A549 (cell line): ENCODE data around the gene BCO1. TPM values are rescaled to one million over a fixed set of nuclear protein-coding genes. Genes with fewer than 3 reads are reported as not detected.
A peak's percentile ranks its signal among the peaks of the same experiment; 100 is the strongest.

Experiments
- ATAC-seq, 2 experiments: fragments of 200-7000 bp in 1 of 2; fragments of >200 bp in 1 of 2; cut with Nextera tagmentation in 1 of 2; cut with Tn5 transposase in 1 of 2; 3 replicates each; pipeline versions ENCODE4 v1.8.0 to v1.9.1; 2018 to 2020; ENCODE audit warnings: mild to moderate bottlenecking in 1 of 2, moderate library complexity in 1 of 2
- CTCF ChIA-PET: fragments of 300-600 bp; sonication (Branson Sonifier 250); formaldehyde crosslinking; extraction: SDS; loops from one replicate; lab custom pipeline; 2021; ENCODE audit warnings: antibody characterized with exemption, inconsistent platforms; lab: Yijun Ruan, JAX
- POLR2A ChIA-PET: fragments of 350-600 bp; formaldehyde crosslinking; extraction: SDS; loops from one replicate; lab custom pipeline; 2021; ENCODE audit warnings: antibody characterized with exemption, inconsistent platforms; lab: Yijun Ruan, JAX
- DNase-seq, 2 experiments: peaks; one replicate each; pipeline versions ENCODE4 v3.0.0 to v3.0.0-alpha.2; 2011 to 2016; ENCODE audit warnings: low read depth in 1 of 2, low spot score in 1 of 2
- FAIRE-seq: peaks from 2 replicates; lab custom pipeline; 2011; peaks lifted over from hg19 to GRCh38; lab: Jason Lieb, UNC
- H3K27ac ChIP-seq, 2 experiments: fragments of >200 bp; sonication (Bioruptor Twin); formaldehyde crosslinking; 3 replicates each; pipeline ENCODE4 v1.5.1; 2016 to 2017
- H3K4me1 ChIP-seq: fragments of >200 bp; sonication (Bioruptor Twin); formaldehyde crosslinking; 3 replicates; pipeline ENCODE4 v1.6.1; 2016
- H3K4me2 ChIP-seq: fragments of >200 bp; sonication (Bioruptor Twin); formaldehyde crosslinking; 3 replicates; pipeline ENCODE4 v1.6.1; 2016
- H3K4me3 ChIP-seq: fragments of >200 bp; sonication (Bioruptor Twin); formaldehyde crosslinking; 3 replicates; pipeline ENCODE4 v1.5.1; 2016
- H3K9me3 ChIP-seq: fragments of >200 bp; sonication (Bioruptor Twin); formaldehyde crosslinking; 3 replicates; pipeline ENCODE4 v1.6.1; 2016
- EHMT2 ChIP-seq: fragments of 200-600 bp; sonication (generic); IDR thresholded peaks from 2 replicates; pipeline ENCODE4 v1.6.1; 2016; ENCODE audit warnings: antibody characterized with exemption, low read depth, mild to moderate bottlenecking, moderate library complexity
- ESRRA ChIP-seq: fragments of 150-350 bp; IDR thresholded peaks from 2 replicates; pipeline ENCODE4 v1.6.1; 2014; ENCODE audit warnings: mild to moderate bottlenecking, low read length, borderline replicate concordance
- HOXB13 ChIP-seq: fragments of 250-450 bp; sonication (Bioruptor Pico); IDR thresholded peaks from 2 replicates; pipeline ENCODE4 v1.5.0; 2020; ENCODE audit warnings: low read depth, mild to moderate bottlenecking, moderate library complexity
- HOXB5 ChIP-seq: fragments of 250-450 bp; sonication (Bioruptor Pico); IDR thresholded peaks from 2 replicates; pipeline ENCODE4 v1.5.0; 2020; ENCODE audit warnings: mild to moderate bottlenecking, moderate library complexity
- JUNB ChIP-seq: fragments of >200 bp; sonication (Bioruptor Twin); formaldehyde crosslinking; IDR thresholded peaks from 2 replicates; pipeline ENCODE4 v1.6.1; 2016
- MAX ChIP-seq: IDR thresholded peaks from 2 replicates; pipeline ENCODE4 v1.6.1; 2012
- MAZ ChIP-seq: fragments of 150-350 bp; IDR thresholded peaks from 2 replicates; pipeline ENCODE4 v1.6.1; 2014; ENCODE audit warnings: antibody characterized with exemption, low read depth, low read length, borderline replicate concordance
- PBX3 ChIP-seq: IDR thresholded peaks from 2 replicates; pipeline ENCODE4 v1.6.1; 2012
- SREBF2 ChIP-seq: fragments of 450-650 bp; IDR thresholded peaks from 2 replicates; pipeline ENCODE4 v1.6.1; 2014; ENCODE audit warnings: mild to moderate bottlenecking, moderate library complexity
- ZSCAN20 ChIP-seq: fragments of 250-450 bp; sonication (Bioruptor Pico); IDR thresholded peaks from 2 replicates; pipeline ENCODE4 v1.8.0; 2022; ENCODE audit warnings: mild to moderate bottlenecking, moderate library complexity
- WGBS: methylation state at CpG from one replicate; pipeline ENCODE4 v1.1.6; 2017; ENCODE audit errors: missing lambda C conversion rate; 5-methylcytosine and 5-hydroxymethylcytosine counted together
- polyA plus RNA-seq, 4 experiments: library from polyadenylated mRNA; depleted of rRNA in 3 of 4; stranded (reverse); fragments of >200 nt; fragmentation: RNase III in 1 of 4; extraction: RNeasy Plus Mini Kit Qiagen cat#74134 plus additional on column Dnase treatment in 1 of 4; gene quantifications; 2 replicates in 3 of 4; 3 replicates in 1 of 4; pipeline ENCODE4 v1.2.3, GENCODE V29; 2011 to 2017
- TF ChIP-seq, protein P1 (sequence below): fragments of 450-650 bp; IDR thresholded peaks from 2 replicates; pipeline ENCODE4 v1.6.1; 2014; ENCODE audit warnings: antibody characterized with exemption
- TF ChIP-seq, protein P2 (sequence below): fragments of 250-450 bp; sonication (Bioruptor Pico); IDR thresholded peaks from 2 replicates; pipeline ENCODE4 v1.5.0; 2020; ENCODE audit warnings: low read depth, mild to moderate bottlenecking, moderate library complexity
- TF ChIP-seq, protein P3 (sequence below): fragments of 250-450 bp; sonication (Bioruptor Pico); IDR thresholded peaks from 2 replicates; pipeline ENCODE4 v1.5.0; 2021; ENCODE audit warnings: mild to moderate bottlenecking, moderate library complexity, borderline replicate concordance

BCO1 gene
- polyA plus RNA-seq, 2 of the 4 experiments (the other 2 are of a cell fraction), result 5.0 to 6.2 TPM

GRCh38 chr16:81232740-81233367, 5.6 kb upstream of the BCO1 start:
- TF ChIP-seq, protein P1, sequence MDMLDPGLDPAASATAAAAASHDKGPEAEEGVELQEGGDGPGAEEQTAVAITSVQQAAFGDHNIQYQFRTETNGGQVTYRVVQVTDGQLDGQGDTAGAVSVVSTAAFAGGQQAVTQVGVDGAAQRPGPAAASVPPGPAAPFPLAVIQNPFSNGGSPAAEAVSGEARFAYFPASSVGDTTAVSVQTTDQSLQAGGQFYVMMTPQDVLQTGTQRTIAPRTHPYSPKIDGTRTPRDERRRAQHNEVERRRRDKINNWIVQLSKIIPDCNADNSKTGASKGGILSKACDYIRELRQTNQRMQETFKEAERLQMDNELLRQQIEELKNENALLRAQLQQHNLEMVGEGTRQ, result 0 out of 2 replicates have a peak, but pooled peaks have one; percentile 35
- no peak for TF ChIP-seq SREBF2
- Histone ChIP-seq H3K9me3 (no peaks in the 10 kb centered on the region), H3K4me1 (peaks cover 5% of the 10 kb centered on the region; the same call in 2 of the 3 replicates), H3K4me2 (no peak overlapping the region), H3K27ac (no peak overlapping the region), H3K4me3 (no peak overlapping the region)
- FAIRE-seq (no peak), DNase-seq (no peak), ATAC-seq (no peak)
- 92% methylated on average over 8 of the region's 8 CpGs for WGBS
- ChIA-PET CTCF (no interaction called here), POLR2A (no interaction called here)

GRCh38 chr16:81237282-81237681, 1.2 kb upstream of the BCO1 start:
- FAIRE-seq, result no peak
- no peak for ATAC-seq
- Histone ChIP-seq H3K4me2 (peak overlapping the region; percentile 91; the same call in 1 of the 3 replicates), H3K27ac (peak overlapping the region in 1 of 2 experiments; percentile 80; a peak in 2 of 6 replicates), H3K4me3 (no peak overlapping the region), H3K9me3 (no peaks in the 10 kb centered on the region), H3K4me1 (peaks cover 18% of the 10 kb centered on the region; the same call in 2 of the 3 replicates)
- CTCF ChIA-PET, result interaction anchor here (0.6 to 1.1 kb wide), 2 partner anchors 32 to 39 kb away, joined by 3 to 5 read pairs; no protein-coding TSS in a partner anchor
- no peak for DNase-seq
- POLR2A ChIA-PET, result no interaction called here
- 97% methylated on average over 8 of the region's 8 CpGs for WGBS
- TF ChIP-seq, protein P2, sequence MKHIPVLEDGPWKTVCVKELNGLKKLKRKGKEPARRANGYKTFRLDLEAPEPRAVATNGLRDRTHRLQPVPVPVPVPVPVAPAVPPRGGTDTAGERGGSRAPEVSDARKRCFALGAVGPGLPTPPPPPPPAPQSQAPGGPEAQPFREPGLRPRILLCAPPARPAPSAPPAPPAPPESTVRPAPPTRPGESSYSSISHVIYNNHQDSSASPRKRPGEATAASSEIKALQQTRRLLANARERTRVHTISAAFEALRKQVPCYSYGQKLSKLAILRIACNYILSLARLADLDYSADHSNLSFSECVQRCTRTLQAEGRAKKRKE (CRISPR knock-in tag), result no peak
- no peak for TF ChIP-seq PBX3
- no peak for TF ChIP-seq MAX
- no peak for TF ChIP-seq EHMT2
- no peak for TF ChIP-seq ZSCAN20 (CRISPR knock-in tag)

DNA sequence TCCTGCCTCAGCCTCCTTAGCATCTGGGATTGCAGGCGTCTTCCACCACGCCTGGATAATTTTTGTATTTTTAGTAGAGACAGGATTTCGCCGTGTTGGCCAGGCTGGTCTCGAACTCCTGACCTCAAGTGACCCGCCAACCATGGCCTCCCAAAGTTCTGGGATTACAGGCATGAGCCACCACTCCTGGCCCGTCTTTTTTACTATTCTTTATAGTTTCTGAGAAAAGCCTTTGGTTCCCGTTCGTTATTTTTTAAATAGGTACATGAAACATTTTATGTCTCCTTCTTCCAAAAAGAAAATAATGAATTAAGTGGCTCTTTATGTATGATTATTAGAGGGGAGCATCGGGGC, 570 bp upstream of the BCO1 start:
- DNase-seq (no peak), FAIRE-seq (no peak), ATAC-seq (no peak)
- Histone ChIP-seq H3K4me2 (peak overlapping the region; percentile 91), H3K4me1 (peaks cover 18% of the 10 kb centered on the region; the same call in 2 of the 3 replicates), H3K27ac (peak overlapping the region; percentile 68 to 80)
- ChIA-PET CTCF (interaction anchor here (2.2 kb wide), 1 partner anchor 202 kb away, joined by 4 read pairs; the partner anchor contains the start of gene ATMIN), POLR2A (interaction anchor here (0.6 kb wide), 1 partner anchor 258 kb away, joined by 3 read pairs; no protein-coding TSS in a partner anchor)
- TF ChIP-seq MAZ (no peak), ESRRA (no peak), JUNB (no peak), HOXB13 (no peak), HOXB5 (no peak)
- TF ChIP-seq, protein P3, sequence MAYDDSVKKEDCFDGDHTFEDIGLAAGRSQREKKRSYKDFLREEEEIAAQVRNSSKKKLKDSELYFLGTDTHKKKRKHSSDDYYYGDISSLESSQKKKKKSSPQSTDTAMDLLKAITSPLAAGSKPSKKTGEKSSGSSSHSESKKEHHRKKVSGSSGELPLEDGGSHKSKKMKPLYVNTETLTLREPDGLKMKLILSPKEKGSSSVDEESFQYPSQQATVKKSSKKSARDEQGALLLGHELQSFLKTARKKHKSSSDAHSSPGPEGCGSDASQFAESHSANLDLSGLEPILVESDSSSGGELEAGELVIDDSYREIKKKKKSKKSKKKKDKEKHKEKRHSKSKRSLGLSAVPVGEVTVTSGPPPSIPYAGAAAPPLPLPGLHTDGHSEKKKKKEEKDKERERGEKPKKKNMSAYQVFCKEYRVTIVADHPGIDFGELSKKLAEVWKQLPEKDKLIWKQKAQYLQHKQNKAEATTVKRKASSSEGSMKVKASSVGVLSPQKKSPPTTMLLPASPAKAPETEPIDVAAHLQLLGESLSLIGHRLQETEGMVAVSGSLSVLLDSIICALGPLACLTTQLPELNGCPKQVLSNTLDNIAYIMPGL (CRISPR knock-in tag), result no peak
- TF ChIP-seq, all 56 proteins: peak for 0
- H3K9me3 ChIP-seq, result no peaks in the 10 kb centered on the region
- WGBS, result 57% methylated on average over 10 of the region's 10 CpGs
- peak overlapping the region; percentile 53; the same call in 2 of the 3 replicates for H3K4me3 ChIP-seq
